ENCODE results near the gene FREM1.

The FREM1 gene

GRCh38 chr9:14866200-14866749 lies 44.0 kb downstream of the FREM1 start:
- DNase-seq = no peak

- no peak for DNase-seq
These were observed 45.9 kb downstream of the FREM1 start for GRCh38 chr9:14864309-14864708.

- DNase-seq = no peak
These were observed 46.8 kb downstream of the FREM1 start for GRCh38 chr9:14863402-14863801.

- DNase-seq = no peak
These were observed 52.6 kb downstream of the FREM1 start for GRCh38 chr9:14857449-14858305.

- peak; percentile 16 for DNase-seq
These were observed 60.4 kb downstream of the FREM1 start for GRCh38 chr9:14849851-14850250.

DNA sequence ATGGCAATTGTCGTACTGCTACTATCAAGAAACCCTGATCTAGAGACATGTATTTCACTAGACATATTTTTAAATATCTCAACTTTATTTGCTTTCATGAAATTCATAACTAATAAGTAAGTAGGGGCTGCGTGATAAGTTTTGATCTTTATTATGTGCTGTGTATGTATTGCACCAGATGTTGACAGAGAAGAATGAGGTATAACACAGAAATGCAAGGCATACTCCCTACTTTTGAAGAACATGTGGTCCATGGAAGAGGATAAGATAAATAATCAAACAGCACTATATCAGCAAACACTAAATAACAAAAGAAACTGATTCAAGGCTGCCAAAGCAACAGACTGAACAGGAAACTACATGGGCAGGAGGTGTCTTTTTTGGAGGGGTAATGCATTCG lies 60.9 kb downstream of the FREM1 start:
- no peak for DNase-seq

GRCh38 chr9:14846871-14847311 lies 63.3 kb downstream of the FREM1 start:
- peak; percentile 33 for DNase-seq

DNA sequence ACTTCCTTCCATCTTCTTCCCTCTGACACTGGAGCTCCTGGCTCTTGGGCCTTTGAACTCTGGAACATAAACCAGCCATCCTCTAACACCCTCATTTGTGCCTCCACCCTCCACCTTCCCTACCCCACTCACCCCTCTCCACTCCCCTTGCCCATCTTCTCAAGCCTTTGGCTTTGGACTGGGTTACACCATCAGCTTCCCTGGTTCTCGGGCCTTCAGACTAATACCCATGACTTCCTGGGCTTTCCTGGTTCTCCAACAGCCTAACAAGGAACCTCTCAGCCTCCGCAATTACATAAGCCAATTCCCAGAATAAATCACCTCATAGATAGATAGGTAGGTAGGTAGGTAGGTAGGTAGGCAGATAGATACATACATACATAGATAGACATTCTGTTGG lies 67.1 kb downstream of the FREM1 start:
- DNase-seq = no peak

- DNase-seq = no peak
These were observed 68.0 kb downstream of the FREM1 start for GRCh38 chr9:14842269-14842668.

- DNase-seq = no peak
These were observed 71.5 kb downstream of the FREM1 start for GRCh38 chr9:14838701-14839100.

- no peak for DNase-seq
These were observed 73.3 kb downstream of the FREM1 start for GRCh38 chr9:14836885-14837284.

- DNase-seq = no peak
These were observed 78.6 kb downstream of the FREM1 start for GRCh38 chr9:14831661-14832060.

GRCh38 chr9:14831074-14831473 lies 79.2 kb downstream of the FREM1 start:
- DNase-seq = no peak

DNA sequence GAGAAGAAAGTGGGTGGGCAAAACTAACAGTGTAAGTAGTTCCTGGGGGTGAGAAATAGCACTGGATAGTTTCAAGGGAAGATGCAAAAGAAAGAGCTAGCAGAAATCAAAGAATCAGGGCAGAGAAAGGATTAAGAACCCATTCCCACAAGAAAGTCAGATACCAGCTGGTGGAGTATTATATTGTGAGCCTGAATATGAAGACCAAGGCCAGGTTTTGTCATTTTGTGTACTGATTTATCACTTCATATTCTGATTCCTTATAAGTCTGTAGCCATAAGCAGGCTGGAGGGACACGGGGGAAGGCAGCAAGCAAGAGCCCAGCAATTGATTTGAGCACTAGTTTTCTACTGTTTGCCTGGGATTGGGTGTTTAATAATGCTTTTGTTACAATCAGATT lies 80.2 kb downstream of the FREM1 start:
- no peak for DNase-seq

DNA sequence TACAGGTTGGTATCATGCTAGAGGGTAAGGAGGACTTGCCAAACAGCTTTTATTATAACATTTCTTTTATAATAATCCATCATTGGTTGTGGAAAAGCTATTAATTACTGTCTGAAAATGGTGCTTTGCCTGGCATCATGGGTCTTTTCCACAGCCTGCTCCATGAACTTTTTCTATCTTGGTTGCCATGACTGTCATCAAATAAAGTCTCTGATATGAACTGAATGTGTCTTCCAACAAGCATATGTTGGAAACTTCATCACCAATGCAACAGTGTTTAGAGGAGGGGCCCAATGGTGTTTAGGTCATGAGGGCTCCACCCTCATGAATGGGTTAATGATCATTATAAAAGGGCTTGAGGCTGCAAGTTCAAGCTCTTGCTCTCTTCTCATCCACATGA lies 81.0 kb downstream of the FREM1 start:
- DNase-seq = no peak

GRCh38 chr9:14827805-14828204 lies 82.4 kb downstream of the FREM1 start:
- no peak for DNase-seq

DNA sequence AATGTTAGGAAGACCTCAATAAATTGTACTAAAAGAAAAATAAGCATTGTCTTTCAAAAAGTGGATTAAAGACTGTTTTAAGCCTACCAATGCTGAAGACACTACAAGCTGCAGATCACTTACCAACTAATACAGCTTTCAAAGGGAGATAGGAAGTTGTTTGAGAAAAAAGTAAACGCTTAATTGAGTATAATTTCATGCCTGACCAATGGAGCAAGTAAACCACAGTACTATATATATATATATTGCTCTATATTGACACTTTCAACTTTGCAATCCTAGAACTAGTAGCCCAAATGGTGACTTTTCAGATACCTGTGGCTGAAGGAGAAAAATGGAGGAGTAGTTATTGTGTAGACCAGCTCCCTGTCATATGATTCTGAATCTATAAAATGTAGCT lies 85.7 kb downstream of the FREM1 start:
- no peak for DNase-seq

DNA sequence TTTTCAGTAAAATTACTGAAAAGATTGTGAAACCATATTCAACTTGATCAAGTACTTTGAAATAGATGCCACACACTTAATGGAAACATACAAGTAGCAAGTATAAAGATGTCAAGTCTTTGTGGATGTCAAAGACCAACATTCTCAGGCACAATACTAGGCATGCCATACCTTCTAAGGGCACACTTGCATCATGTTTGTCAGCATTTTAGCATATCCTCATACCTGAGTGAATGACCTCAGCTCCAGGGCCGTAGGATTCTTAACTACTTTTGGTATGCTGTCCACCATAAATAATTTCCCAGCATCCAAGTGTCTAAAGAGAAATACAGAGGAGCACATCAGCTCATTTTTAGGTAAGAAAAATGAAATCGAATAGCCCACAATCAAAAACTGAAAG lies 86.4 kb downstream of the FREM1 start:
- no peak for DNase-seq

GRCh38 chr9:14822666-14823065 lies 87.6 kb downstream of the FREM1 start:
- no peak for DNase-seq

GRCh38 chr9:14819183-14819582 lies 91.0 kb downstream of the FREM1 start:
- DNase-seq = no peak

DNA sequence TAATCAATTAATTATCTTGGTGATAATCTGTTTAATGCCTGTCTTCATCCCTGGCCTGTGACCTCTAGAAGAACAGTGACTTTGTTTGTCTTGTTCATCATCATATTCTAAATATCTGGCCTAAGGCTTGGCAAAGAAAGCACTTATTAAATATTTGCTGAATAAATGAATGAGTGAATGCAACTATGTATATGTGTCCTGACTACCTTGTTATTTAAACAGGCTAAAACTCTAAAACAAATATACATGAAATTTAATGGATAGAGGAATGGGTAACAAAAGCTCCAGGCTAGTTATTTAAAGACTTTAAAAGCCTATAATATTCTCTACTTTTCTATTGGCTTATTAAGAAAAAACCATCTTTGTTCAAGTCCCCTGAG lies 96.0 kb downstream of the FREM1 start:
- no peak for DNase-seq

DNA sequence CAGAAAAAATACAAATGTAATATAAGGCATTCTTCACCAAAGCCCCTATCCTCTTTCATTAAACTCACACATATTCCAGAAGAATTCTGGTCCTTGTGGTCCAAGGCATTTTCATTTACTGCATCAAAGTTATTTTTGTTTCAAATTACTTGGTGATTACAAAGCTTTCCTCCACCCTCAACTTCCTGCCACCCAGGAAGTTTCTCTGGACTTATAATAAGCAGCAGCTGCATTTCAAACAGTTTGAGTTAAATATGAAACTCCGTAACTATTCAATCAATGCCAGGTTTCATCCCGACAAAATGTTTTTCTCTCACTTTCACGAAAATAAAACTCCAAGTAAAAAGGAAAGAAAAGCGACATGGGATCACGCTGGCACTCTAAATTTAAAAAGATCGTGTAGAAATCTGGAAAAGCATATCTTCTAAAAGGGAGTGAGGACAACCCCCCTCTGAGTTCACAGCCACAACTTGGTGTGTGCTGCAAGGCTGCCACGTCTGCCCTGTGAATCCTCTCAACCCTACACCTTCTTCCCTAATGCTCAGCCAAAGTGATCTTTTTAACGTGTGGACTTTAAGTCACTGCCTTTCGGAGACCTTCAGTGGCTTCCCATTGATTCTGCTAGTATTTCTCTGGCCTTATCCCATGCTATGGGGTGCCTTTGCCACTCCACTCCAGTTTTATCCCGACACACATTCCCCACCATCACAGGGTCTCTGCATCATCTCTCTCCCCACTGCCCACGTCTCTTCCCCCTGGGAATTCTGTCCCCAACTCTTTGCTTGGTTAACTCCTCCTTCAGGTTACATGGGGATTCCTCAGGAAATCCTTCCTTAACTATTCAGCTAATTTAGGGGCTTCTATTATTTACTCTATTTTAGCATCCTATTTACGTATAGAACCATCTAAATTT lies 96.6 kb downstream of the FREM1 start:
- no peak for DNase-seq

DNA sequence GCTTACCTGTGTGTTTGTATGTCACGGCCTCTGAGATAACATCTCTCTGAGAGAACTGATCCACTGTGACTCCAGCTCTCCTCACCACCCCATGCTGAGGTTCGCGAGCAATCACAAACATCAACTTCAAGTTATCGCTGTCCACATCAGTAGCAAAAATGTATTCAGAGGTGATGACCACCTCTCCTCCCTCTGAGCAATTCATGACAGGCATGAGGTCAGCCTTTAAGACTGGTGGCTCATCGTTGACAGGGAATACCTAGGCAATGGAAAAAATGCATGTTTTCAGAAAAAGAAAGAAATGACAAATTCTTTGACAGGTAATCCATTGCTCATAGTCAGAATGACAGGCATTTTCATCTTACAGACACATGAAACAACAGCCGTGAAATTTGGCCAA lies 97.4 kb downstream of the FREM1 start:
- no peak for DNase-seq

- no peak for DNase-seq
These were observed 98.4 kb downstream of the FREM1 start for GRCh38 chr9:14811844-14812243.

Data from NCI-H146 (cell line).